GM19043 (cell line): ENCODE results near the gene SLC25A42.

Experiments used
- ATAC-seq: cut with Tn5 transposase; IDR thresholded peaks from one replicate; pipeline ENCODE4 v1.9.1; 2021; ENCODE audit warnings: low read depth; ENCODE audit not compliant: unreplicated experiment

The SLC25A42 gene

GRCh38 chr19:19067276-19068072 lies 3.7 kb downstream of the SLC25A42 start:
- ATAC-seq, result no peak

GRCh38 chr19:19068659-19069654 lies 5.2 kb downstream of the SLC25A42 start:
- no peak for ATAC-seq

- no peak for ATAC-seq
Measured at GRCh38 chr19:19071897-19072296, 8.1 kb downstream of the SLC25A42 start.

GRCh38 chr19:19074196-19074882 lies 10.5 kb downstream of the SLC25A42 start:
- no peak for ATAC-seq

- ATAC-seq, result no peak
Measured at GRCh38 chr19:19075126-19075525, 11.3 kb downstream of the SLC25A42 start.

GRCh38 chr19:19076476-19076875 lies 12.7 kb downstream of the SLC25A42 start:
- ATAC-seq, result no peak

- no peak for ATAC-seq
Measured at GRCh38 chr19:19077103-19077502, 13.3 kb downstream of the SLC25A42 start.

GRCh38 chr19:19078801-19079200 lies 15.0 kb downstream of the SLC25A42 start:
- ATAC-seq, result no peak

- no peak for ATAC-seq
Measured at GRCh38 chr19:19079571-19079970, 15.8 kb downstream of the SLC25A42 start.

- no peak for ATAC-seq
Measured at GRCh38 chr19:19081642-19082151, 17.9 kb downstream of the SLC25A42 start.

- ATAC-seq, result no peak
Measured at GRCh38 chr19:19083413-19084178, 19.8 kb downstream of the SLC25A42 start.

- no peak for ATAC-seq
Measured at GRCh38 chr19:19087676-19088075, 23.9 kb downstream of the SLC25A42 start.

- no peak for ATAC-seq
Measured at GRCh38 chr19:19094513-19094912, 30.7 kb downstream of the SLC25A42 start.

- no peak for ATAC-seq
Measured at GRCh38 chr19:19095691-19096090, 31.9 kb downstream of the SLC25A42 start.

GRCh38 chr19:19096641-19097627 lies 33.1 kb downstream of the SLC25A42 start:
- no peak for ATAC-seq

GRCh38 chr19:19098084-19098702 lies 34.4 kb downstream of the SLC25A42 start:
- no peak for ATAC-seq

- ATAC-seq, result no peak
Measured at GRCh38 chr19:19098703-19099632, 35.2 kb downstream of the SLC25A42 start.
